Keratinocyte (primary cell): ENCODE data around the gene CLEC2B.

ENCODE experiments used
- EZH2 ChIP-seq: IDR thresholded peaks from one replicate; pipeline ENCODE4 v1.6.1; 2012; ENCODE audit warnings: inconsistent platforms, mild to moderate bottlenecking, low read length, moderate library complexity
- TF ChIP-seq, protein P1 (sequence below), 3 experiments: IDR thresholded peaks in 1 of 3; conservative IDR thresholded peaks in 1 of 3; optimal IDR thresholded peaks in 1 of 3; 2 replicates in 2 of 3; 3 replicates in 1 of 3; pipeline versions ENCODE3 to v1.5.1; 2011; ENCODE audit warnings: low read length in 3 of 3, mild to moderate bottlenecking in 3 of 3, moderate library complexity in 2 of 3, control low read depth in 1 of 3, inconsistent platforms in 1 of 3; ENCODE audit not compliant: insufficient read depth in 2 of 3; ENCODE audit errors: extremely low read depth in 1 of 3

GRCh38 chr12:9872742-9873141 is 3.6 kb upstream of the CLEC2B start:
- TF ChIP-seq, protein P1, sequence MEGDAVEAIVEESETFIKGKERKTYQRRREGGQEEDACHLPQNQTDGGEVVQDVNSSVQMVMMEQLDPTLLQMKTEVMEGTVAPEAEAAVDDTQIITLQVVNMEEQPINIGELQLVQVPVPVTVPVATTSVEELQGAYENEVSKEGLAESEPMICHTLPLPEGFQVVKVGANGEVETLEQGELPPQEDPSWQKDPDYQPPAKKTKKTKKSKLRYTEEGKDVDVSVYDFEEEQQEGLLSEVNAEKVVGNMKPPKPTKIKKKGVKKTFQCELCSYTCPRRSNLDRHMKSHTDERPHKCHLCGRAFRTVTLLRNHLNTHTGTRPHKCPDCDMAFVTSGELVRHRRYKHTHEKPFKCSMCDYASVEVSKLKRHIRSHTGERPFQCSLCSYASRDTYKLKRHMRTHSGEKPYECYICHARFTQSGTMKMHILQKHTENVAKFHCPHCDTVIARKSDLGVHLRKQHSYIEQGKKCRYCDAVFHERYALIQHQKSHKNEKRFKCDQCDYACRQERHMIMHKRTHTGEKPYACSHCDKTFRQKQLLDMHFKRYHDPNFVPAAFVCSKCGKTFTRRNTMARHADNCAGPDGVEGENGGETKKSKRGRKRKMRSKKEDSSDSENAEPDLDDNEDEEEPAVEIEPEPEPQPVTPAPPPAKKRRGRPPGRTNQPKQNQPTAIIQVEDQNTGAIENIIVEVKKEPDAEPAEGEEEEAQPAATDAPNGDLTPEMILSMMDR (optimal IDR thresholded peaks at IDR 0.05 in 1 of 3, IDR thresholded peaks at IDR 0.05 in 1 of 3, conservative IDR thresholded peaks at IDR 0.05 in 1 of 3; ENCODE audit: extremely low read depth in 1 of 3, insufficient read depth in 2 of 3, low read length in 3 of 3) = no peak
- no peak for TF ChIP-seq EZH2
